Kidney epithelial cell (primary cell): Measurements from ENCODE around the gene TRIP6. TPM values are rescaled to one million over a fixed set of nuclear protein-coding genes. Genes with fewer than 3 reads are reported as not detected.

Experiments
- DNase-seq: peaks from one replicate; pipeline ENCODE4 v3.0.0-alpha.2; 2010; ENCODE audit warnings: low read depth
- H3K27me3 ChIP-seq: 2 replicates; pipeline ENCODE4 v1.6.0; 2011; ENCODE audit warnings: low read length; ENCODE audit not compliant: control insufficient read depth, insufficient read depth
- H3K36me3 ChIP-seq: 2 replicates; pipeline ENCODE4 v1.5.1; 2011; ENCODE audit warnings: low read length; ENCODE audit not compliant: control insufficient read depth, insufficient read depth
- H3K4me3 ChIP-seq: 2 replicates; pipeline ENCODE4 v1.5.1; 2011; ENCODE audit warnings: low read depth, mild to moderate bottlenecking, control low read depth, low read length
- total RNA-seq: library from RNA; depleted of rRNA; stranded (reverse); fragments of >200 nt; gene quantifications from 2 replicates; pipeline ENCODE4 v1.2.3, GENCODE V29; 2015
- TF ChIP-seq, protein P1 (sequence below): IDR thresholded peaks from 2 replicates; pipeline ENCODE4 v1.5.1; 2011; ENCODE audit warnings: mild to moderate bottlenecking, moderate library complexity, low read length, control low read depth, inconsistent platforms; ENCODE audit not compliant: insufficient read depth, poor library complexity, severe bottlenecking

Gene TRIP6
- total RNA-seq, 1 donor from 2014 or later, result 114 TPM

DNA sequence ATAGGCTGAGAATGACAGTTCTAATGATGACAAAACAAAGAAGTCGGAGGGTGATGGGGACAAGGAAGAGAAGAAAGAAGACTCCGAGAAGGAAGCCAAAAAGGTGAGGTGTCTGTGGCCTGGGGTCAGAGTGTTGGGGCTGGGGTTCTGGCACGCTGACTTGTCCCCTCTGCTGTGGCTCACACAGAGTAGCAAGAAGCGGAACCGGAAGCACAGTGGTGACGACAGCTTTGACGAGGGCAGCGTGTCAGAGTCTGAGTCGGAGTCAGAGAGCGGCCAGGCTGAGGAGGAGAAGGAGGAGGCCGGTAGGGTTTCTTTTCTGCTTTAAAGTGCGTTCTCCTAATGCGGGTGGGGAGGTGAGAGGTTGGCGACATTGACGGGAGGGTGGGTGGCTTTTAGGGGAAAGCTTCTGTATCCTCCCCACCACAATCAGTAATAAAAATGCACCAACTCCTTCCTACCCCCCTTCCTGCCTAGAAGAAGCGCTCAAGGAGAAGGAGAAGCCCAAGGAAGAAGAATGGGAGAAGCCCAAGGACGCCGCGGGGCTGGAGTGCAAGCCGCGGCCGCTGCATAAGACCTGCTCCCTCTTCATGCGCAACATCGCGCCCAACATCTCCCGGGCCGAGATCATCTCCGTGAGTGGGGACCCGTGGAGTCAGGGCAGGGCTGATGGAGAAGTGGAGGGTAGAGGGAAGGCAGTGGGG lies 17.7 kb downstream of the TRIP6 start:
- TF ChIP-seq, protein P1, sequence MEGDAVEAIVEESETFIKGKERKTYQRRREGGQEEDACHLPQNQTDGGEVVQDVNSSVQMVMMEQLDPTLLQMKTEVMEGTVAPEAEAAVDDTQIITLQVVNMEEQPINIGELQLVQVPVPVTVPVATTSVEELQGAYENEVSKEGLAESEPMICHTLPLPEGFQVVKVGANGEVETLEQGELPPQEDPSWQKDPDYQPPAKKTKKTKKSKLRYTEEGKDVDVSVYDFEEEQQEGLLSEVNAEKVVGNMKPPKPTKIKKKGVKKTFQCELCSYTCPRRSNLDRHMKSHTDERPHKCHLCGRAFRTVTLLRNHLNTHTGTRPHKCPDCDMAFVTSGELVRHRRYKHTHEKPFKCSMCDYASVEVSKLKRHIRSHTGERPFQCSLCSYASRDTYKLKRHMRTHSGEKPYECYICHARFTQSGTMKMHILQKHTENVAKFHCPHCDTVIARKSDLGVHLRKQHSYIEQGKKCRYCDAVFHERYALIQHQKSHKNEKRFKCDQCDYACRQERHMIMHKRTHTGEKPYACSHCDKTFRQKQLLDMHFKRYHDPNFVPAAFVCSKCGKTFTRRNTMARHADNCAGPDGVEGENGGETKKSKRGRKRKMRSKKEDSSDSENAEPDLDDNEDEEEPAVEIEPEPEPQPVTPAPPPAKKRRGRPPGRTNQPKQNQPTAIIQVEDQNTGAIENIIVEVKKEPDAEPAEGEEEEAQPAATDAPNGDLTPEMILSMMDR, result no peak
- no peak for DNase-seq
- Histone ChIP-seq H3K36me3 (peaks cover 4% of the 10 kb centered on the region), H3K4me3 (no peak overlapping the region), H3K27me3 (no peaks in the 10 kb centered on the region)

DNA sequence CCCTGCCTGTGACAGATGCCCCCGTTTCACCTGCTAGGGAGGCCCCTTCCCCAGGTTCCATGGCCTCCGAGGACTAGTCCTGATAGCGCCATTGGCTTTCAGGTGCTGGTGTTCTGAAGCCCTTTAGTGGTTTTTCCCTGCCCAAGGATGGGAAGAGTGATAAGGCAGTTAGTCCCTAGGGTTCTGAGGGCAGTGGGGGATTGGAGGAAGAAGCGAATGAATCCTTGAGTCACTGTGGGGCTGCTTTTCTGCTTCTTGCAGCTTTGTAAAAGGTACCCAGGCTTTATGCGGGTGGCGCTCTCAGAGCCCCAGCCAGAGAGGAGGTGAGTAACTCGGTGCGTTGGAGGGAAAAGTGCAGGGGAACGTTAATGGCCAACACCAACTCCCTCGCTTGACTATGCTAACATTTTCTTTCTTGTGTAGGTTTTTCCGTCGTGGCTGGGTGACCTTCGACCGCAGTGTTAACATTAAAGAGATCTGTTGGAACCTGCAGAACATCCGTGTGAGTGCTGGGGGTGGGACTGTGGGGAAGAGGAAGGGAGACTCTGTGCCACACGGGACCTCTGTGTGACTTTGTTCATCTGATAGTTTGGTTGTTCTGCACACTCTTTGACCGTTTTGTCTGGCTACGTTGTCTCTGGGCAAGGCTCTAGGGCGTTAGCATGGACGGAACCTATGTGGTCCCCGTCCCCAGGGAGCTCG lies 18.4 kb downstream of the TRIP6 start:
- DNase-seq, result no peak
- TF ChIP-seq, protein P1, result no peak
- Histone ChIP-seq H3K36me3 (peaks cover 4% of the 10 kb centered on the region), H3K27me3 (no peaks in the 10 kb centered on the region), H3K4me3 (no peak overlapping the region)

DNA sequence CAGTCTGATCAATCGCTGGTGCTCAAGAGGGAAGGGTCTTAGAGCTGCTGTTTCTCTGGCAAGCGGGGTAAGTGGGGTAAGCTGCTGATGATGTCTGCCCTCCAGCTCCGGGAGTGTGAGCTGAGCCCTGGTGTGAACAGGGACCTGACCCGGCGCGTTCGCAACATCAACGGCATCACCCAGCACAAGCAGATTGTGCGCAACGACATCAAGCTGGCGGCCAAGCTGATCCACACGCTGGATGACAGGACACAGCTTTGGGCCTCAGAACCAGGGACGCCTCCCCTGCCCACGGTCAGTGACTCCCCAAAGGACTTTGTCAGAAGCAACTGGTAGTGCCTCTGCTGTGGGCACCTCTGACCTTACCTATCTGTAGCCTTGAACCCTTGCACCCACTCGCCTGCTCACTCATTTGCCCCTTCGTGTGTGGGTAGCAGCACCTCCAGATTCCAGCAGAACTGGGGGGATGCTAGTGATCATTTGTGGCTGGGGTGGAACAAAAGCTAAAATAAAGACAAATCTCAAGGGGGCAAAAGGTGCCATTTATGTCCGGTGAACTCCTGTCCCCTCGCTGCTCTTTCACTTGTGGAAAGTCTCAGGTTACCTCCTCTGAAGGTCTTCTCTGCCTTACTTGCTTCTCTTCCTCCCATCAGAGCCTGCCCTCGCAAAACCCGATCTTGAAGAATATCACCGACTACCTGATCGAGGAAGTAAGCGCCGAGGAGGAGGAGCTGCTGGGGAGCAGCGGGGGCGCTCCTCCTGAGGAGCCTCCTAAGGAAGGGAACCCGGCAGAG lies 19.2 kb downstream of the TRIP6 start:
- no peak overlapping the region for H3K4me3 ChIP-seq
- DNase-seq, result no peak
- peaks cover 4% of the 10 kb centered on the region for H3K36me3 ChIP-seq
- TF ChIP-seq, protein P1, result no peak
- H3K27me3 ChIP-seq, result no peaks in the 10 kb centered on the region

DNA sequence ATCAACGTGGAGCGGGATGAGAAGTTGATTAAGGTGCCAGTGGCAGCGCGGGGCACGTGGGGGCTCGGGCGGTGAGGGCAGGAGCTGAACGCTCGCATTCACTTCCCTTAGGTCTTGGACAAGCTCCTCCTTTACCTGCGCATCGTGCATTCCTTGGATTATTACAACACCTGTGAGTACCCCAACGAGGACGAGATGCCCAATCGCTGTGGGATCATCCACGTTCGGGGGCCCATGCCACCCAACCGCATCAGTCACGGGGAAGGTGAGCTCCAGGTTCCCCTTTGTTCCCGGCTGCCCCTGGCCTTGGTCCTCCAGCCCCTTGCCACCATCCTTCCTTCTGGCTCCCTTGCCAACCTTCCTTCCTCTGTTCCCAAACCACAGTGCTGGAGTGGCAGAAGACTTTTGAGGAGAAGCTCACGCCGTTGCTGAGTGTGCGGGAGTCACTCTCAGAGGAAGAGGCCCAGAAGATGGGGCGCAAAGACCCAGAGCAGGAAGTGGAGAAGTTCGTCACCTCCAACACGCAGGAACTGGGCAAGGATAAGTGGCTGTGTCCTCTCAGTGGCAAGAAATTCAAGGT lies 19.8 kb downstream of the TRIP6 start:
- Histone ChIP-seq H3K27me3 (no peaks in the 10 kb centered on the region), H3K4me3 (no peak overlapping the region), H3K36me3 (peaks cover 4% of the 10 kb centered on the region)
- DNase-seq, result no peak
- TF ChIP-seq, protein P1, result no peak

DNA sequence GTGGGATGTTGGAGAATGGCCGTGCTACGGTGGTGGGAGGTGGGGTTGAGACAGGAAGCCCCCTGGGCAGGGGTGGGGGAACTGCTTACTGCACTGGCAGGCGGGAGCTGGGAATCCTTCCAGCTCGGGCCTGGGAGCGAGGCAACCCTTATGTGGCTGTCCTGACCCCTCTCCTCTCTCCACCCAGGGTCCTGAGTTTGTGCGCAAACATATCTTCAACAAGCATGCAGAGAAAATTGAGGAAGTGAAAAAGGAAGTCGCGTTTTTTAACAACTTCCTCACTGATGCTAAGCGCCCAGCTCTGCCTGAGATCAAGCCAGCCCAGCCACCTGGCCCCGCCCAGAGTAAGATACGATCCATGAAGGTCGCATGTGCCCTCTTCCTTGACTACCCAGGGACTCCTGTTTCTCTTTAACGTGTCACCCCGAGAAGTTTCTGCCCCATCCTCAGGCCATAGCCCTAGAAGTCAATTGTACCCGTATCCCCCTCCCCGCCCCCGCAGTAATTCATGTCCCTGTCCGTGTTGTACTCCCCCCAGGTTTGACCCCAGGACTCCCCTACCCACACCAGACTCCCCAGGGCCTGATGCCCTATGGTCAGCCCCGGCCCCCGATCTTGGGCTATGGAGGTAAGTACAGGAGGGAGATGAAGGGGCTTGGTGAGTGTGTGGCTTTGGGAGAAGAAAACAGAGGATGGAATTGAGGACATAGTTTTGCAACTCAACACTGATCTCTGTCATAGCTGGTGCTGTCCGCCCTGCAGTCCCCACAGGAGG lies 20.5 kb downstream of the TRIP6 start:
- Histone ChIP-seq H3K36me3 (peaks cover 4% of the 10 kb centered on the region), H3K27me3 (no peaks in the 10 kb centered on the region), H3K4me3 (no peak overlapping the region)
- DNase-seq, result no peak
- TF ChIP-seq, protein P1, result no peak
